SHP77 (cell line): ENCODE data around the gene F7.
"Not testable (repeated sequence)": the region's sequence is repeated elsewhere in the genome, so short reads cannot be mapped to it uniquely, and the experiment has no call there.

Experiments used
- DNase-seq, 2 experiments: peaks; one replicate each; lab custom pipeline; 2025; lab: John Stamatoyannopoulos, UW

Gene F7

GRCh38 chr13:113102302-113102701 is 3.3 kb upstream of the F7 start:
- not testable (repeated sequence) for DNase-seq

GRCh38 chr13:113102727-113103126 is 2.9 kb upstream of the F7 start:
- DNase-seq: no peak

GRCh38 chr13:113103646-113104045 is 1.9 kb upstream of the F7 start:
- DNase-seq: no peak

GRCh38 chr13:113105921-113106452 is 396 bp downstream of the F7 start:
- DNase-seq: no peak

- no peak for DNase-seq
These were observed 1.2 kb downstream of the F7 start for GRCh38 chr13:113106711-113107351.

GRCh38 chr13:113108521-113108920 is 2.9 kb downstream of the F7 start:
- DNase-seq: not testable (repeated sequence)

GRCh38 chr13:113109151-113110047 is 3.8 kb downstream of the F7 start:
- no peak for DNase-seq

GRCh38 chr13:113110048-113110851 is 4.7 kb downstream of the F7 start:
- DNase-seq: no peak

GRCh38 chr13:113110852-113111315 is 5.3 kb downstream of the F7 start:
- no peak for DNase-seq

- not testable (repeated sequence) for DNase-seq
These were observed 6.2 kb downstream of the F7 start for GRCh38 chr13:113111821-113112220.

GRCh38 chr13:113112475-113112874 is 6.9 kb downstream of the F7 start:
- DNase-seq: not testable (repeated sequence)

GRCh38 chr13:113112893-113113845 is 7.6 kb downstream of the F7 start:
- no peak for DNase-seq

- no peak for DNase-seq
These were observed 8.3 kb downstream of the F7 start for GRCh38 chr13:113113846-113114271.

GRCh38 chr13:113114511-113115362 is 9.1 kb downstream of the F7 start:
- DNase-seq: no peak

- DNase-seq: no peak
These were observed 10.0 kb downstream of the F7 start for GRCh38 chr13:113115363-113116205.

- no peak for DNase-seq
These were observed 10.7 kb downstream of the F7 start for GRCh38 chr13:113116206-113116800.

- DNase-seq: no peak
These were observed 11.3 kb downstream of the F7 start for GRCh38 chr13:113116871-113117271.

GRCh38 chr13:113117335-113117872 is 11.8 kb downstream of the F7 start:
- DNase-seq: no peak
